Pancreas (tissue), 10 donors: ENCODE results near the gene SLC35E1. TPM values are rescaled to one million over a fixed set of nuclear protein-coding genes. Genes with fewer than 3 reads are reported as not detected.

Experiments
- ATAC-seq, 4 donors: fragments of 200-7000 bp; cut with Tn5 transposase; one replicate each; pipeline versions ENCODE4 v1.8.0 to v1.9.1; 2020; ENCODE audit warnings: mild to moderate bottlenecking in 4 of 4, moderate library complexity in 4 of 4
- DNase-seq, 6 donors: peaks; one replicate each; pipeline ENCODE4 v3.0.0-alpha.2; 2020
- FAIRE-seq: peaks from 2 replicates; lab custom pipeline; 2012; peaks lifted over from hg19 to GRCh38; lab: Jason Lieb, UNC
- H3K27ac ChIP-seq, 4 donors: fragments of 200-600 bp; sonication (generic); 1 replicate in 3 of 4; 2 replicates in 1 of 4; pipeline versions ENCODE4 v1.5.0 to v1.8.0; 2020
- H3K27me3 ChIP-seq, 4 donors: fragments of 200-600 bp; one replicate each; pipeline ENCODE4 v1.8.0; 2021
- H3K36me3 ChIP-seq, 3 donors: fragments of 200-600 bp; sonication (generic) in 1 of 3; one replicate each; pipeline versions ENCODE4 v1.5.0 to v1.8.0; 2020 to 2021
- H3K4me1 ChIP-seq, 3 donors: fragments of 200-600 bp; one replicate each; pipeline ENCODE4 v1.8.0; 2021
- H3K4me3 ChIP-seq, 4 donors: fragments of 200-600 bp; sonication (generic) in 2 of 4; one replicate each; pipeline versions ENCODE4 v1.5.0 to v1.8.0; 2020 to 2021
- H3K9me3 ChIP-seq, 4 donors: fragments of 200-600 bp; one replicate each; pipeline ENCODE4 v1.8.0; 2021
- WGBS, 2 donors: extraction: QIAGEN DNeasy Blood & Tissue Kit; methylation state at CpG; one replicate each; pipeline ENCODE4 v1.1.7; 2013; 5-methylcytosine and 5-hydroxymethylcytosine counted together
- intact Hi-C, 3 donors: fragments of 100-400 bp; cut with DNase I; formaldehyde crosslinking; loops; one replicate each; pipeline versions ENCODE4 v1.11.1 to v1.14.2; 2022
- polyA plus RNA-seq, 2 donors: library from polyadenylated mRNA; stranded (reverse); fragments of 200-250 nt; gene quantifications; one replicate each; pipeline ENCODE4 v1.2.3, GENCODE V29; 2013
- total RNA-seq, 6 donors: library from RNA; stranded (reverse); fragmentation: NEBNext Ultra II Directional in 4 of 6; extraction: Animal tissue kit (Norgen Biotek cat#: 25700) in 4 of 6; gene quantifications; one replicate each; pipeline versions ENCODE4 v1.2.1 to v1.2.4, GENCODE V29; 2021 to 2023
- TF ChIP-seq, protein P1 (sequence below), 4 donors: fragments of 200-600 bp; sonication (generic) in 3 of 4; IDR thresholded peaks; one replicate each; pipeline versions ENCODE4 v1.5.0 to v1.8.0; 2021; ENCODE audit warnings: antibody characterized with exemption in 4 of 4
- donor health status: healthy with polysubstance abuse.
- donor health status: DM: no; HTN: no; CAD: no; lungs with moderate emphysema.
- donor health status: DM: no; HTN: no; CAD: no.
- donor health status: control.
- donor health status: control.
- donor health status: Bipolar disorder and iron deficiency.
- donor health status: DM: yes; HTN: yes; CAD: no.
- donor health status: DM: no; HTN: no; CAD: no.
- donor health status: DM: no; HTN: no; CAD: no.
- donor health status: DM: yes; HTN: yes; CAD: no.

SLC35E1 gene
- total and polyA plus RNA-seq, 8 donors, result 22.9 to 42.1 (median 34.0) TPM

GRCh38 chr19:16535381-16535780 is 36.8 kb downstream of the SLC35E1 start:
- Histone ChIP-seq H3K9me3 (no peaks in the 10 kb centered on the region), H3K4me3 (no peak overlapping the region), H3K4me1 (peaks cover 0 to 8% (median 1%) of the 10 kb centered on the region in 3 donors), H3K36me3 (peaks cover 6 to 52% (median 47%) of the 10 kb centered on the region in 3 donors), H3K27me3 (no peaks in the 10 kb centered on the region), H3K27ac (no peak overlapping the region)
- intact Hi-C loops, result no loop called here
- 94 to 95% methylated on average over 17 to 18 of the region's 18 CpGs for WGBS, 2 donors
- ATAC-seq (no peak), DNase-seq (peak in 1 of 6 donors; percentile 67), FAIRE-seq (no peak)
- TF ChIP-seq, protein P1, sequence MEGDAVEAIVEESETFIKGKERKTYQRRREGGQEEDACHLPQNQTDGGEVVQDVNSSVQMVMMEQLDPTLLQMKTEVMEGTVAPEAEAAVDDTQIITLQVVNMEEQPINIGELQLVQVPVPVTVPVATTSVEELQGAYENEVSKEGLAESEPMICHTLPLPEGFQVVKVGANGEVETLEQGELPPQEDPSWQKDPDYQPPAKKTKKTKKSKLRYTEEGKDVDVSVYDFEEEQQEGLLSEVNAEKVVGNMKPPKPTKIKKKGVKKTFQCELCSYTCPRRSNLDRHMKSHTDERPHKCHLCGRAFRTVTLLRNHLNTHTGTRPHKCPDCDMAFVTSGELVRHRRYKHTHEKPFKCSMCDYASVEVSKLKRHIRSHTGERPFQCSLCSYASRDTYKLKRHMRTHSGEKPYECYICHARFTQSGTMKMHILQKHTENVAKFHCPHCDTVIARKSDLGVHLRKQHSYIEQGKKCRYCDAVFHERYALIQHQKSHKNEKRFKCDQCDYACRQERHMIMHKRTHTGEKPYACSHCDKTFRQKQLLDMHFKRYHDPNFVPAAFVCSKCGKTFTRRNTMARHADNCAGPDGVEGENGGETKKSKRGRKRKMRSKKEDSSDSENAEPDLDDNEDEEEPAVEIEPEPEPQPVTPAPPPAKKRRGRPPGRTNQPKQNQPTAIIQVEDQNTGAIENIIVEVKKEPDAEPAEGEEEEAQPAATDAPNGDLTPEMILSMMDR (IDR thresholded peaks at IDR 0.05), result no peak

- Histone ChIP-seq H3K4me1 (no peaks in the 10 kb centered on the region), H3K27me3 (no peaks in the 10 kb centered on the region), H3K27ac (no peak overlapping the region), H3K9me3 (no peaks in the 10 kb centered on the region), H3K4me3 (no peak overlapping the region), H3K36me3 (peaks cover 14 to 78% (median 68%) of the 10 kb centered on the region in 3 donors)
- peak in 1 of 6 donors; percentile 71 for DNase-seq
- ATAC-seq, result no peak
- TF ChIP-seq, protein P1 (IDR thresholded peaks at IDR 0.05), result no peak
- intact Hi-C loops, result no loop called here
- WGBS, 2 donors, result 92 to 94% methylated on average over 39 to 47 of the region's 47 CpGs
- FAIRE-seq, result no peak
These were observed 39.6 kb downstream of the SLC35E1 start for GRCh38 chr19:16532440-16533234.

- peaks cover 14 to 89% (median 80%) of the 10 kb centered on the region in 3 donors for H3K36me3 ChIP-seq
- TF ChIP-seq, protein P1 (IDR thresholded peaks at IDR 0.05), result no peak
- no peaks in the 10 kb centered on the region for H3K9me3 ChIP-seq
- ATAC-seq (no peak), DNase-seq (no peak), FAIRE-seq (no peak)
- no peaks in the 10 kb centered on the region for H3K4me1 ChIP-seq
- 94 to 97% methylated on average over 12 of the region's 12 CpGs for WGBS, 2 donors
- intact Hi-C loops, result no loop called here
- H3K27ac ChIP-seq, result no peak overlapping the region
- no peaks in the 10 kb centered on the region for H3K27me3 ChIP-seq
- H3K4me3 ChIP-seq, result no peak overlapping the region
These were observed 40.9 kb downstream of the SLC35E1 start for GRCh38 chr19:16531380-16531669.

DNA sequence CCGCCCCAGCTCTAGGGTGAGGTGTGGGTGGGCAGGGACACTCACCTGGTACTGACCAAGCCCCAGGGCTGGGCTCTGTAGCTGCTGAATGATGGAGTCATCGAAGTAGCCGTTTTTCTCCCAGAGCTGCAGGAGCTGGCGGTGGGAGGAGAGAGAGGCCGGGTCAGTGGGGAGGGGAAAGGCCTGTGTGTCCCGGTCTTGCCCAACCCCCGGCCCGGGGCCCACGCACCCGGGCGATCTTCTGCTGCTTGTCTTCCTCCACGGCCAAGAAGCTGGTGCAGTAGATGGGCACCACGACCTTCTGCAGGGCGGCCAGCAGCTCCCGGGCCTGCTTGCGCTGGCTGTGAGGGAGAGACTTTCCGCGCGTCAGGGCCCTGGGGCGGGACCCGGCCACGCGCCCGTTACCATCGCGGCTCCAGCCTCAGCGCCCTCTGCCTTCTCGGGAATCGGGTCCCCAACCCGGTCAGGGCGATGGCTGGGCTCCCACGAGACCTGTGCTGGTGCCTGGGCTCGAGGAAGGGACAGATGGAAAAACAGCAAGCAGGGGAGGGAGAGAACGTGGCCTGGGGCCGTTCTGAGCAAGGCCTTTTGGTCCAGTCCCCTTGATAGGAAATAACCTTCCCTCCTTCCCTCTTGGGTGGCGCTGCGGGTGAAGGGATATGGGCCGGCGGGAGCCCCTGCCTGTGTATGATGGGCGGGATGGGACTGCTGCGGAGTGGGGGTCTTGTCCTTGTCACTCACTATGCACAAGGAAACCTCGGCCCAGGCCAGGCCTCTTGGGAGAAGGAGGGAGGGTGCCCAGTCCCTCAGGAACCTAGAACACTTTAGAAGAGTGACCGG is 41.5 kb downstream of the SLC35E1 start:
- H3K9me3 ChIP-seq, result no peaks in the 10 kb centered on the region
- H3K27me3 ChIP-seq, result no peaks in the 10 kb centered on the region
- no peaks in the 10 kb centered on the region for H3K4me1 ChIP-seq
- TF ChIP-seq, protein P1 (IDR thresholded peaks at IDR 0.05), result no peak
- peaks cover 14 to 94% (median 83%) of the 10 kb centered on the region in 3 donors for H3K36me3 ChIP-seq
- intact Hi-C loops, result no loop called here
- no peak overlapping the region for H3K4me3 ChIP-seq
- FAIRE-seq, result no peak
- ATAC-seq, result no peak
- peak in 1 of 6 donors; percentile 72 for DNase-seq
- H3K27ac ChIP-seq, result no peak overlapping the region
- 91 to 94% methylated on average over 41 to 43 of the region's 43 CpGs for WGBS, 2 donors
